GM18861 (cell line): ENCODE measurements around the gene C5orf63.
"Not testable (repeated sequence)": the region's sequence is repeated elsewhere in the genome, so short reads cannot be mapped to it uniquely, and the experiment has no call there.

Source experiments
- ATAC-seq: cut with Tn5 transposase; IDR thresholded peaks from one replicate; pipeline ENCODE4 v1.9.1; 2021; ENCODE audit not compliant: unreplicated experiment

Gene C5orf63

GRCh38 chr5:127010362-127010761 lies 62.9 kb downstream of the C5orf63 start:
- ATAC-seq = no peak

GRCh38 chr5:127009784-127010183 lies 63.5 kb downstream of the C5orf63 start:
- no peak for ATAC-seq

GRCh38 chr5:127008300-127008975 lies 64.9 kb downstream of the C5orf63 start:
- ATAC-seq = no peak

GRCh38 chr5:127007522-127007921 lies 65.8 kb downstream of the C5orf63 start:
- no peak for ATAC-seq

GRCh38 chr5:127006744-127007143 lies 66.6 kb downstream of the C5orf63 start:
- ATAC-seq = no peak

- ATAC-seq = not testable (repeated sequence)
Observed at GRCh38 chr5:127005282-127005681, 68.0 kb downstream of the C5orf63 start.

- ATAC-seq = no peak
Observed at GRCh38 chr5:127004721-127005120, 68.6 kb downstream of the C5orf63 start.

GRCh38 chr5:127003798-127004495 lies 69.4 kb downstream of the C5orf63 start:
- no peak for ATAC-seq

- ATAC-seq = no peak
Observed at GRCh38 chr5:127002390-127002789, 70.9 kb downstream of the C5orf63 start.

- no peak for ATAC-seq
Observed at GRCh38 chr5:127001621-127002296, 71.5 kb downstream of the C5orf63 start.
